Measurements from ENCODE around the gene HIGD1B. TPM values are rescaled to one million over a fixed set of nuclear protein-coding genes. Genes with fewer than 3 reads are reported as not detected.
"Not testable (repeated sequence)": the region's sequence is repeated elsewhere in the genome, so short reads cannot be mapped to it uniquely, and the experiment has no call there.

The HIGD1B gene
- not detected for total RNA-seq

DNA sequence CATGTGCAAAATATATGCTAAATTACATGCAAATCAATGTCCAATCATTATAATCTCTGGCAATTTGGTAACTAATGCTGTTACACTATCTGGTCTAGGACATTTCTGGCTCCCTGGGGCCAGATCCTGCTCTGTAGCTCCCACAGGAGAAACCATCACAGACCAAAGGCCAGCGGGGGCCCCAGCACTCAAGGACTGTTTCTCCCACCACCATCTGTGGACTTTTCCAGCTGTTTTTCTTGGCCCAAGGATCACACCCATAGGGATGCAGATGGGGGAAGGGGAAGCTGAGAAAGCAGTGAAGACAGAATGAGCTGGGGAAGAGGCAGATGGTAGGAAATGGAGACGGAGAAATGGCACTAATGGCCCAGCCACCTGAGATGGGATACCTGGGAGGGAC, at the start of gene HIGD1B:
Gene HIGD1B, plus strand, starts transcription at position 298 of the 400 bp plus-strand sequence. CDS start 270 bp downstream, outside the sequence.
- H3K36me3 Mint-ChIP-seq (ENCODE audit: insufficient read depth): peaks cover 18% of the 10 kb centered on the region
- ATAC-seq: no peak
- H3K4me3 Mint-ChIP-seq: no peak within 1 kb of the TSS
- H3K4me1 Mint-ChIP-seq (ENCODE audit: low read depth): no peaks in the 10 kb centered on the region
- no peak for DNase-seq
- H3K27me3 Mint-ChIP-seq (ENCODE audit: low read depth): no peaks in the 10 kb centered on the region
- no peaks in the 10 kb centered on the region for H3K9me3 Mint-ChIP-seq

DNA sequence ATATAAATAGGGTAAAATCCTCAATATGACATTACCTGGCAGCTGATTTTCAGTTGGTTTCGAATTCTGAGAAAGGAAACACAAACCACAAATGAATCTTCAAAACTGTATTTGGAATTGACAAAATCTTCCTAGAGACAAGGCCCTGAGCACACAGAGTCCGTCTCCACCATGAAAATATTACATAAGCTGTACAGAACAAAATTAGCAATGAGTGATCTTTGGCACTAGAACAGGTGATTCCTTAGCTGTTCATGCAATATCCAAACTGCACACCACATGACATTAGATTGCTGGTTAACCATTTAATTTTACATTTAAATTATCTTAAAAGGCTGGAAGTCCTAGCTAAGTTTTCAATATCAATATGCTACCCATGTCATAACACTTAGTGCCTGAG, 49.3 kb upstream of the HIGD1B start:
- no peaks in the 10 kb centered on the region for H3K27me3 Mint-ChIP-seq (ENCODE audit: low read depth)
- H3K4me3 Mint-ChIP-seq: no peak overlapping the region
- H3K9me3 Mint-ChIP-seq: no peaks in the 10 kb centered on the region
- peaks cover 4% of the 10 kb centered on the region for H3K4me1 Mint-ChIP-seq (ENCODE audit: low read depth)
- ATAC-seq (no peak), DNase-seq (no peak)
- no peaks in the 10 kb centered on the region for H3K36me3 Mint-ChIP-seq (ENCODE audit: insufficient read depth)

DNA sequence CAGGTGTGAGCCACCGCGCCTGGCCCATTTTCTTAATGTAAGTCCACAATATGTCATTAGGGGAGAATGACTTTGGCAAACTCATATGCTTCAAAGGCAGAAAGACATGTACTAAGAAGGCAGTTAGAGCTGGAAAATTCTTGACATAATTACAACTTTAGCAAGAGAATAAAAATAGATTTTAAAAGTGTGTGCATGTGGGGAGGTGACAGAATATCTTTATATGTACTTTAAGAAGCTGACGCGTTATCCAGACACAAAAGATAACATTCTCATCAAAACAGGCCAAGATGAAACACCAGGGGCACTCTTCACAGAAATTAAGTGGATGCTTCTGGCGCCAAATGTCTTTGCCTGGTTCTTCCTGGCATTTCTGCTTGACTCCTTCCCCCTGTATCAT, 45.8 kb upstream of the HIGD1B start:
- no peaks in the 10 kb centered on the region for H3K9me3 Mint-ChIP-seq
- DNase-seq: no peak
- ATAC-seq: no peak
- no peaks in the 10 kb centered on the region for H3K4me1 Mint-ChIP-seq (ENCODE audit: low read depth)
- no peaks in the 10 kb centered on the region for H3K36me3 Mint-ChIP-seq (ENCODE audit: insufficient read depth)
- no peak overlapping the region for H3K4me3 Mint-ChIP-seq
- H3K27me3 Mint-ChIP-seq (ENCODE audit: low read depth): no peaks in the 10 kb centered on the region

DNA sequence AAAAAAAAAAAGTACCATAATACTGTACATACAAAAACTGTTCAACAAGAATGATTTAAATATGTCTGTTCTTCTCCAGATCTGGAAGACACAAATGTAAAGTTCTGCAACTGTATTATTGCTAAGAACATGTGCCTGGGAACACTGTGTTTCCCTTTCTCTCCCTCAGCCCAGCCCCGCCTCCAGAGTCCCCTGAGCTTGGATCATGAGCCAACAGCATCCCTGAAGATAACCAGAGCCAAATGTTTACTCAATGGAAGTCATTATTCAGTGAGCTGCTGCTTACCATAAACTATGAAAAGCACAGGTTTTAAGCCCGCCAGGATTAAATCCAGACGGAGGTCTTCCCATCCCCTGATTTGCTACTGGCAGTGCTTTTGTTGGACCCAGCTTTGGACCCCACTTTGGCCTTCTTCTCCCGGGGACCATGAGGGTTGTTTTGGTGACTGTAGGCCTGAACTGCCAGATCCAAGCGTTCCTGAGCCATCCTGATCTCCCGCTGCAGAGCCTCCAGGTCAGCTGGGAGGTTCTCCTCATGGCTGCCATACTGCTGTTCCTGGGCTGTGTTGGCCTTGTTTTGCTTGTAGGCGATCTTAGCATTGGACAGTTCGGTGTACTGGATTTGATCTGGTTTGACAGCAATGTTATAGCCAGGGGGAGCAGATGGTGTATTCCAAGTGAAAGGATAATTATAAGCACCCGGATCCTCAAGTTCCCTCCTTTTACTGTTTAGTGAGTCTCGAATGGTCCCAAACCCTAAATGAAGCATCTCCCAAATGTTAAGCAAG, 43.2 kb upstream of the HIGD1B start:
- Mint-ChIP-seq H3K9me3 (no peaks in the 10 kb centered on the region), H3K36me3 (ENCODE audit: insufficient read depth) (no peaks in the 10 kb centered on the region), H3K4me1 (ENCODE audit: low read depth) (no peaks in the 10 kb centered on the region), H3K27me3 (ENCODE audit: low read depth) (peaks cover 3% of the 10 kb centered on the region), H3K4me3 (no peak overlapping the region)
- ATAC-seq (no peak), DNase-seq (no peak)

DNA sequence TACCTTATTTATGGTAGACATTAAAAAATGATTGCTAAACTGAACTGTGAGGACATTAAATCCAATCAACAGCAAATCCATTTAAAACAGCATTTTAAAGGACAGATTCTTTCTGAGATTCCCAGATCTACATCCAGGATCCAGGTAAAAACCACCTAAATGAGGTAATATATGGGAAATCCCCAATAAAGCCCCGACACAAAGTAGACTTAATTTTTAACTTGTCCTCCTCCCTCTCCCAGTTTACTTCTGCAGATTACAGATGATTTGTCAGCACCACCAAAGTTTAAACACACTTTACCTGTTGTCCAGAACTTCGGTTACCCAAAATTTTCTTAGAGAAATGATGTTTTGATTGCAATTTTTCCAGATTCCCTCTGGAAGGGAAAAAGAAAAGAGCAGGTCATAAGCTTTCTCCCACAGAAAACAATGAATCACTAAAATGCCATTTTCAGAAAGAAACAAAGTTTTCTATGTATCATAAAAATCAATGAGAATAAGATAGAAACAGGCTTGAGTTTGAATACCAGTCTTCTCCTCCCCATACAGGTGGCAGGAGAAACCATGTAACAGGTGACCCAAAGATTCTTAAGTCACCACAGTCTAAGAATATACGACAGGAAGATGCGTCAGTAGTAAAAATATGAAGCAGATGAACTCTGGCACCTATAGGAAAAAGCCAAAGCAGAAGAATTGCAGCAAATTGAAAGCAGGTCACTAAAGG, 40.4 kb upstream of the HIGD1B start:
- H3K9me3 Mint-ChIP-seq: no peaks in the 10 kb centered on the region
- no peak overlapping the region for H3K4me3 Mint-ChIP-seq

DNA sequence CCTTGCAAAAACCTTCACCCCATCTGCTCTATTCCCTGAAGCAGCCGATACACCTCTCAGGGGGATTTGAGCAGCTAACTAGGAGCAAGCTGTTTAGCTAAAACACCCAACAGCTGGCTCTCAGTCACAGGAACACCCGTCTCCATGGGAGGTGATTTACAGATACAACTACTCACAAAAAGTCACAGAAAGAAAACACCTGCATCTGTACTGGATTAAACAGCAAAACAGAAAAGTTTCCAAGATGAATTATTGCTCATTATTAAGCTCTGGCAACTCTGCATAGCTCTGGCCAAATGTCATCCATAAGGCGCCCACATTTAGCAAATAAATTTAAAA, 39.9 kb upstream of the HIGD1B start:
- Mint-ChIP-seq H3K4me3 (no peak overlapping the region), H3K36me3 (ENCODE audit: insufficient read depth) (no peaks in the 10 kb centered on the region), H3K9me3 (no peaks in the 10 kb centered on the region), H3K4me1 (ENCODE audit: low read depth) (no peaks in the 10 kb centered on the region), H3K27me3 (ENCODE audit: low read depth) (peaks cover 8% of the 10 kb centered on the region)
- ATAC-seq (no peak), DNase-seq (no peak)

More for the DNA sequence above, 40.4 kb upstream of the HIGD1B start:
- peaks cover 8% of the 10 kb centered on the region for H3K27me3 Mint-ChIP-seq (ENCODE audit: low read depth)
- ATAC-seq (no peak), DNase-seq (no peak)
- H3K36me3 Mint-ChIP-seq (ENCODE audit: insufficient read depth): no peaks in the 10 kb centered on the region
- H3K4me1 Mint-ChIP-seq (ENCODE audit: low read depth): no peaks in the 10 kb centered on the region

DNA sequence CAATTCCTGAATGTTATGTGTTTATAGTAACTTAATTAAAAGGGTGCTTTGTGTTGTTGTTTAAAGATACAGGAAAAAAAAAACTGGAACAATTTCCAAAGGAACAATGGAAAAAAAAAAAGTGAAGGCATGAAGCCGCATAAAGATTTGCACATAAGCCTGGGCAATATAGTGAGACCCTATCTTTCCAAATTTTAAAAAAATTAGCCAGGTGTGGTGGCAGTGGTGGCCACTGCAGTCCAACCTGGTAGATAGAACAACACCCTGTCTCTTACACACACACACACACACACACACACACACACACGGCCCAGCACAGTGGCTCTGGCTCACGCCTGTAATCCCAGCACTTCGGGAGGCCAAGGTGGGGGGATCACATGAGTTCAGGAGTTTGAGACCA, 39.5 kb upstream of the HIGD1B start:
- Mint-ChIP-seq H3K27me3 (ENCODE audit: low read depth) (peaks cover 8% of the 10 kb centered on the region), H3K36me3 (ENCODE audit: insufficient read depth) (no peaks in the 10 kb centered on the region), H3K4me1 (ENCODE audit: low read depth) (no peaks in the 10 kb centered on the region), H3K4me3 (no peak overlapping the region), H3K9me3 (no peaks in the 10 kb centered on the region)
- no peak for ATAC-seq
- no peak for DNase-seq

DNA sequence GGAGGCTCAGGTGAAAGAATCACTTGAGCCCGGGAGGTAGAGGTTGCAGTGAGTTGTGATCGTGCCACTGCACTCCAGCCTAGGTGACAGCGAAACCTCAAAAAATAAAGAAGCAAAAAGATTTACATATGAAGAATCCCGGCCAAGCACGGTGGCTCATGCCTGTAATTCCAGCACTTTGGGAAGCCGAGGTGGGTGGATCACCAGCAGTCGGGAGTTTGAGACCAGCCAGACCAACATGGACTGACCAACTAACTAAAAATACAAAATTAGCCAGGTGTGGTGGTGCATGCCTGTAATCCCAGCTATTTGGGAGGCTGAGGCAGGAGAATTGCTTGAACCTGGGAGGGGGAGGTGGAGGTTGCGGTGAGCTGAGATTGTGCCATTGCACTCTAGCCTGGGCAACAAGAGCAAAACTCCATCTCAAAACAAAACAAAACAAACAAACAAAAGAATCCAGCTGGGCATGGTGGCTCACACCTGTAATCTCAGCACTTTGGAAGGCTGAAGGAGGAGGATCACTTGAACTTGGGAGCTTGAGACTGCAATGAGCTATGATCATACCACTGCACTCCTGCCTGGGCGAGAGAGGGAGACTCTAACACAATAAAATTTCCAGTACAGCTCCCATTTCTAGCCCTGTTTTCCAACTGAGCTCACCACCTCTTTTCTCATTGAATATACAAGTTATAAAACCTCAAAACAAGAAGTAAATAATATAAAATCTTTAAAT, 38.9 kb upstream of the HIGD1B start:
- ATAC-seq; H3K36me3 Mint-ChIP-seq (ENCODE audit: insufficient read depth); H3K4me3 Mint-ChIP-seq: not testable (repeated sequence)

DNA sequence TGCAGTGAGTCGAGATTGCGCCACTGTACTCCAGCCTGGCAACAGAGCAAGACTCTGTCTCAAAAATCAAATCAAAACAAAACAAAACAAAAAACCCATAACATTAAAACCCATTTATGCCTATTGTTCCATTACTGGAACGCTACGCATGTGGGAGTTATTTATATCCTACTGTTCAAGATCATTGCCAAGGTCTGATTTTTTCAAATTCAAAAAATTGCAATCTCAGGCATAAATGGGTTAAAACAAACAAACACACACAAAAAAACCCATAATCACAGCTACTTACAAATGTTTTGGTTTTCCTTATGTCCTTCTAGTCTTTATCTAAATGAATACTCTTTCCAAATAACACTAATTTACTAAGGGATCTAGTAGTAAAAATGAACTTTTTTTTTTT, 35.4 kb upstream of the HIGD1B start:
- Mint-ChIP-seq H3K4me3 (no peak overlapping the region), H3K27me3 (ENCODE audit: low read depth) (peaks cover 11% of the 10 kb centered on the region), H3K4me1 (ENCODE audit: low read depth) (no peaks in the 10 kb centered on the region), H3K9me3 (no peaks in the 10 kb centered on the region), H3K36me3 (ENCODE audit: insufficient read depth) (no peaks in the 10 kb centered on the region)
- DNase-seq: no peak
- ATAC-seq: no peak

More for the DNA sequence above, 38.9 kb upstream of the HIGD1B start:
- not testable (repeated sequence) for DNase-seq; H3K4me1 Mint-ChIP-seq (ENCODE audit: low read depth); H3K9me3 Mint-ChIP-seq
- H3K27me3 Mint-ChIP-seq (ENCODE audit: low read depth): peaks cover 11% of the 10 kb centered on the region

DNA sequence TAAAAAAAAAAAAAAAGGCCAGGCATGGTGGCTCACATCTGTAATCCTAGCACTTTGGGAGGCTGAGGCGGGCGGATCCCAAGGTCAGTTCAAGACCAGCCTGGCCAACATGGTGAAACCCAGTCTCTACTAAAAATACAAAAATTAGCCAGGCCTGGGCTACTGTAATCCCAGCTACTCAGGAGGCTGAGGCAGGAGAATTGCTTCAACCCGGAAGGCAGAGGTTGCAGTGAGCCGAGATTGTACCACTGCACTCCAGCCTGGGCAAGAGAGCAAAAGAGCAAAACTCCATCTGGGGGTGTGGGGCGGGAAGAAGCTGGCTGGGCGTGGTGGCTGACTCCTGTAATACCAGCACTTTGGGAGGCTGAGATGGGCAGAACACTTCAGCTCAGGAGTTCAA, 29.2 kb upstream of the HIGD1B start:
- not testable (repeated sequence) for H3K4me1 Mint-ChIP-seq (ENCODE audit: low read depth); ATAC-seq; DNase-seq; H3K4me3 Mint-ChIP-seq; H3K36me3 Mint-ChIP-seq (ENCODE audit: insufficient read depth); H3K9me3 Mint-ChIP-seq
- H3K27me3 Mint-ChIP-seq (ENCODE audit: low read depth): peaks cover 24% of the 10 kb centered on the region

DNA sequence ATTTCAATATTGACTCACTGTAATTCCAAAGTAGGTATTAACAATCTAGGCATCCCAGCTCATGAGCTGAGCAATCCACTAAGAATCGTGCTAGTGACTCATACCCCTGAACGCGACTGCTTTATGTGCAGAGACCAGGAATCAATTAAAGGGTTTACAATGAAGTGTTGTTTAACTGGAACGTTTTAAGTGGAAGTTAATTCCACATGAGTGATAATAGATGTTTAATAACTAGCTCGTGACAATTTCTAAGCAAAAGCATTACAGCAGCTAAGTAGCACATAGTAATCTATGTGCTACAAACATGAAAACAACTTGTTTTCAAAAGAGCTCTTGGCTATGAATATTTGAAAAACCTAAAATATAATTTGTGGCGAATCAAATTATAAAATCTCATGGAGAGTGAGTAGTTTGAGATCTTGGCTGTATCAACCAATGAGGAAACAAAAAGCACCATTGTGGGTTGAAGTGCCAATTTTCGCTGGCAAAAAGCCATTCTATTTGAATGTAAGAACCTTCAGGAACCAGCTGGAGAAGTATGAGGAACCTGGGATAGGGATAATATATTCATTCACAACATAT, 27.0 kb upstream of the HIGD1B start:
- Mint-ChIP-seq H3K4me3 (no peak overlapping the region), H3K36me3 (ENCODE audit: insufficient read depth) (no peaks in the 10 kb centered on the region), H3K4me1 (ENCODE audit: low read depth) (no peaks in the 10 kb centered on the region), H3K9me3 (no peaks in the 10 kb centered on the region), H3K27me3 (ENCODE audit: low read depth) (peaks cover 33% of the 10 kb centered on the region)
- ATAC-seq (no peak), DNase-seq (no peak)

DNA sequence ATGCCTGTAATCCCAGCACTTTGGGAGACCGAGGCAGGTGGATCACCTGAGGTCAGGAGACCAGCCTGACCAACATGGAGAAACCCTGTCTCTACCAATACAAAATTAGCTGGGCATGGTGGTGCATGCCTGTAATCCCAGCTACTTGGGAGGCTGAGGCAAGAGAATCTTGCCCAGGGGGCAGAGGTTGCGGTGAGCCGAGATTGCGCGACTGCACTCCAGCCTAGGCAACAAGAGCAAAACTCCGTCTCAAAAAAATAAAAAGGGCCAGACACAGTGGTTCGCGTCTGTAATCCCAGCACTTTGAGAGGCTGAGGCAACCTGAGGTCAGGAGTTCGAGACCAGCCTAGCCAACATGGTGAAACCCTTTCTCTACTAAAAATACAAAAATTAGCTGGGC, 22.4 kb upstream of the HIGD1B start:
- DNase-seq; H3K9me3 Mint-ChIP-seq; ATAC-seq; H3K4me3 Mint-ChIP-seq; H3K36me3 Mint-ChIP-seq (ENCODE audit: insufficient read depth); H3K4me1 Mint-ChIP-seq (ENCODE audit: low read depth): not testable (repeated sequence)
- H3K27me3 Mint-ChIP-seq (ENCODE audit: low read depth): peaks cover 47% of the 10 kb centered on the region

DNA sequence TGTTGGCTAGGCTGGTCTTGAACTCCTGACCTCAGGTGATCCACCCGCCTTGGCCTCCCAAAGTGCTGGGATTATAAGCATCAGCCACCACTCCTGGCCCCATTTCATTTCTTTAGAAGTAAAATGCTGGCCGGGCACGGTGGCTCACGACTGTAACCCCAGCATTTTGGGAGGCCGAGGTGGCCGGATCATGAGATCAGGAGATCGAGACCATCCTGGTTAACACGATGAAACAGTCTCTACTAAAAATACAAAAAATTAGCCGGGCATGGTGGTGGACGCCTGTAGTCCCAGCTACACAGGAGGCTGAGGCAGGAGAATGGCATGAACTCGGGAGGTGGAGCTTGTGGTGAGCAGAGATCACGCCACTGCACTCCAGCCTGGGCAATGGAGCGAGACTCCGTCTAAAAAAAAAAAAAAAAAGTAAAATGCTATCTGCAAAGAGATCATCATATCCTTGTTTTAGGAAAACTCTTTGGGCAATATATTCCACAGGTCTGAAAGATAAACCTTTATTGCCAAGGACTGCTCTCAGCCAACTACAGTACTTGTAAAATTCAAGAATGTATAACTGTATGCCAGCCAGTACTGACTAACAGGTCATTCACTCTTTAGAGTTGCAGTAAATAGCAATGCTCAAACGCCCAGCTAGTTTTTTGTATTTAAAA, 21.4 kb upstream of the HIGD1B start:
- Mint-ChIP-seq H3K27me3 (ENCODE audit: low read depth) (peaks cover 49% of the 10 kb centered on the region), H3K9me3 (no peaks in the 10 kb centered on the region), H3K36me3 (ENCODE audit: insufficient read depth) (no peaks in the 10 kb centered on the region), H3K4me3 (no peak overlapping the region), H3K4me1 (ENCODE audit: low read depth) (peaks cover 13% of the 10 kb centered on the region)
- DNase-seq (no peak), ATAC-seq (no peak)

DNA sequence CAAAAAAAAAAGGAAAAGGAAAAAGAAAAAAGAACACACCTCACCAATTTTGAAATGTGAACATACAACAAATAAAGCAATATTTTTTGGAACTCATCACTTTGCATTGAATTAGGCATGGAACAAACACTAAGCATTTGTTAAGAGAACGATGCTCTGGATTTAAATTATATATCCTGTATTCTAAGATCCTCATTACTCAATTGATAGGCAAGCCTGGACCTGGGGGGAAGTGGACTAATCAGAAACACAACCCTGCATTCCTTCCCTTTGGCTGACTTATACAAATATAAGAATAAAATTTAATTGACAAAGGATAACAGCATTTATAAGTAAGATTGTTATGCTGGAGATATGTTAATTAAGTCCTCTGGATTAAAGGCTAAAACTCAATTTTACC, 19.8 kb upstream of the HIGD1B start:
- Mint-ChIP-seq H3K9me3 (no peaks in the 10 kb centered on the region), H3K4me1 (ENCODE audit: low read depth) (peaks cover 13% of the 10 kb centered on the region), H3K27me3 (ENCODE audit: low read depth) (peaks cover 62% of the 10 kb centered on the region), H3K36me3 (ENCODE audit: insufficient read depth) (no peaks in the 10 kb centered on the region), H3K4me3 (no peak overlapping the region)
- ATAC-seq (no peak), DNase-seq (no peak)
